H7 (cell line): ENCODE data around the gene SHOC1. TPM values are rescaled to one million over a fixed set of nuclear protein-coding genes. Genes with fewer than 3 reads are reported as not detected.

Source experiments
- DNase-seq: peaks from one replicate; pipeline ENCODE4 v3.0.0; 2012
- H3K27me3 ChIP-seq: 2 replicates; pipeline ENCODE4 v1.6.0; 2011; ENCODE audit warnings: mild to moderate bottlenecking, low read length; ENCODE audit not compliant: control insufficient read depth, insufficient read depth
- H3K36me3 ChIP-seq: replicated peaks from 2 replicates; pipeline ENCODE4 v1.5.1; 2011; ENCODE audit warnings: low read length; ENCODE audit not compliant: control insufficient read depth, insufficient read depth
- H3K4me3 ChIP-seq: 2 replicates; pipeline ENCODE4 v1.5.1; 2011; ENCODE audit warnings: low read depth, mild to moderate bottlenecking, control low read depth, low read length, moderate library complexity; ENCODE audit not compliant: insufficient read depth
- total RNA-seq: library from RNA; depleted of rRNA; stranded (reverse); fragments of >200 nt; shearing (Covaris generic); gene quantifications from 2 replicates; pipeline ENCODE4 v1.2.3, GENCODE V29; 2014; rRNA removed

Gene SHOC1
- total RNA-seq = not detected in 2 replicates

DNA sequence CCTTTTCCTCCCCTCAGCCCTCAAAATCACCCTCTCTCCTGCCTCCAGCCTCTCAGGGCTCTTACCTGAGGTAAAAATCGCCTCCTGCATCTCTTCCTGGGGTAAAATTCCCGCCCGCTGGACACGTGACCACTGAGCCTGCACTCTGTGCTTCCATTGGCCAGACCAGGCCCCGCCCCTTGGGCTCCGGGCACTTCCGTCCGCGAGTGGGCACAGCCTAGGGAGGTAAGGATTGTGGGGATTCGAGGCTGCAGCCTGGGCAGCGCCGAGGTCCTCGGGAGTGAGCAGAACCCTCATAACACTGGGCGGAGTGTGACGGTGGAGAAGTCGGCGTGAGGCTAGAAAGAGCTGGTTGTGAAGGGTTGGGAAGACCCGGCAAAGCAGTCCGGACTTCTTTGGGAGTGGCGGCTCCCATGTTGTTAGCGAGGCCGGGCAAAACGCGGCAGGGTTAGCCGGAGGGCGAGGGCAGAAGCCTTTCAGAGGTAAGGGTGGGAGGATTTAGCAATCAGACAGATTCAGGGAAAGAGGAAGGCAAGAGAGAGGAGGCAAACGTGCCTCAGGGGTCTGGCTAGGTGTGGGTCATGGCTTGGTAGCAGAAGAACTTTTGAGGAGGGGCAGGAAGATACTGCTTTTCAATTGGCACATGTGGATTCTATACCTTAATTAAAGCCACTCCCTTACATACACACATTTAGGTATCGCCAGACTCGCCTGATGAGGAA is at the start of gene SHOC1:
Gene SHOC1 (minus strand): TSS at position 103 of the 722 bp plus-strand sequence. CDS start 3,519 bp downstream, outside the sequence.
- Histone ChIP-seq H3K36me3 (no peaks in the 10 kb centered on the region), H3K27me3 (no peaks in the 10 kb centered on the region), H3K4me3 (no peak within 1 kb of the TSS)
- peak; percentile 14 for DNase-seq

DNA sequence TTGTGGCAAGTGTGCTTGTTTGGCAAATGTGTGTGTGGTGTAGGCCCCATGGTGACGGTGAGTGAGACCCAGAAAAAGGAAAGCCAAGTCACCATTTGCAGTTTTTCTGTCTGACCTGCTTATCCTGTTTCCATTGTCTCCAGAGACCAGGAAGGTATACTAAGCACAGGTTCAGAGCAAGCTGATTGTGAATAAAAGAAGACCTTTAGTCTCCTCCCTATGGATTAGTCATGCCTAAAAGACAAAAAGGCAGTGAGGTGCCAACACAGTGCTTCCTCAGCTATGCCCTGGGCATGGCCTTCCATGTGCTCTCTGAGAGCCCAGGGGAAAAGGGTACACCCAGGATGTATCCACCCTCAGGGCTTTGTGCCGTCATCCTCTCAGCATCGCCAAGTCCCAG is 49.2 kb upstream of the SHOC1 start:
- no peaks in the 10 kb centered on the region for H3K36me3 ChIP-seq
- DNase-seq = no peak

GRCh38 chr9:111842313-111842712 is 47.6 kb upstream of the SHOC1 start:
- H3K27me3 ChIP-seq = no peaks in the 10 kb centered on the region
- DNase-seq = no peak
- no peaks in the 10 kb centered on the region for H3K36me3 ChIP-seq
- H3K4me3 ChIP-seq = no peak overlapping the region

More for the DNA sequence above, 49.2 kb upstream of the SHOC1 start:
- no peaks in the 10 kb centered on the region for H3K27me3 ChIP-seq
- H3K4me3 ChIP-seq = no peak overlapping the region

DNA sequence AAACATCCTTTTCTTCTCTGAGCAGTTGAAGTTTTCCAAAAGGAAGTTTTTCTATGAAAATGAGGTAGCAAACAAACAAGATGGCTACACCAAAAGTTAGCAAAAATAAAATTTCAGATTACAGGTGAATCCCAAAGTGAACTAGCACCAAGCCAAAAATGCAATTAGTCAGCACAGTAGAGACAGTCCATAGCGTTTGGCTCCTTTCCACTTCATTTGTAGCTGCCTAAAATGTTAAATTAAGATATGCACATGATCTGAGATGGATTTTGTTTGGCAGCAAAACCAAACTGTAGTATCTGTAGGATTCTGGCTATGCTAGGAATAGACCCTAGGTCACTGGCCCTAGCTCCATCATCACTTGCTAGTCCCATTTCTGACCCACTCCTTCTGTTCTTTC is 45.7 kb upstream of the SHOC1 start:
- no peak overlapping the region for H3K4me3 ChIP-seq
- no peaks in the 10 kb centered on the region for H3K27me3 ChIP-seq
- no peak for DNase-seq
- H3K36me3 ChIP-seq = no peaks in the 10 kb centered on the region

DNA sequence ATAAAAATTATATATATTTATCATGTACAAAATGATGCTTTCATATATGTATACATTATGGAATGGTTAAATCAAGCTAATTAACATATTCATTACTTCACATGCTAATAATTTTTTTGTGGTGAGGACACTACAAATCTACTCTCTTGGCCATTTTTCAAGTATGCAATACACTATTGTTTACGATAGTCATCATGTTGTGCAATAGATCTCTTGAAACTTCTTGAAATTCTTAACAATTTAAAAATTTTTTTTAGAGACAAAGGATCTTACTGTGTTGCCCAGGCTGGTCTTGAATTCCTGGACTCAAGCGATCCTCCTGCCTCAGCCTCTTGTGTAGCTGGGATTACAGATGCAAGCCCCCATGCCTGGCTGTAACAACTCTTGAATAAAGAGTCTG is 45.2 kb upstream of the SHOC1 start:
- Histone ChIP-seq H3K36me3 (no peaks in the 10 kb centered on the region), H3K27me3 (no peaks in the 10 kb centered on the region), H3K4me3 (no peak overlapping the region)
- no peak for DNase-seq

DNA sequence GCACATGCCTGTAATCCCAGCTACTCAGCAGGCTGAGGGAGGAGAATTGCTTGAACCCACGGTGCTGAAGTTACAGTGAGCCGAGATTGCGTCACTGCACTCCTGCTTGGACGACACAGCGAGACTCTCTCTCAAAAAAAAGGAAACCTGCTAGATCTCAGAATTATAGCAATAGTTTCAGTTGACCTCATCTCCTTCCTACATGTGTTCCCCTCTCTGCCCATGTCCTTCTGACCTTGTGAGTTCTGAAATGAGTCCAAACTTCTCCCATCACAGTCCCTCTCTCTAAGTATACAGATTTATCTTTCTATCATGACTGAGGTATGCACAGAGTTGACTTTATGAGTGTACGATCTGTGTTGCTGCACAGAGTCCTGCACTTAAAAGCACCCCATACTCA is 44.6 kb upstream of the SHOC1 start:
- no peaks in the 10 kb centered on the region for H3K27me3 ChIP-seq
- no peaks in the 10 kb centered on the region for H3K36me3 ChIP-seq
- no peak overlapping the region for H3K4me3 ChIP-seq
- DNase-seq = no peak

DNA sequence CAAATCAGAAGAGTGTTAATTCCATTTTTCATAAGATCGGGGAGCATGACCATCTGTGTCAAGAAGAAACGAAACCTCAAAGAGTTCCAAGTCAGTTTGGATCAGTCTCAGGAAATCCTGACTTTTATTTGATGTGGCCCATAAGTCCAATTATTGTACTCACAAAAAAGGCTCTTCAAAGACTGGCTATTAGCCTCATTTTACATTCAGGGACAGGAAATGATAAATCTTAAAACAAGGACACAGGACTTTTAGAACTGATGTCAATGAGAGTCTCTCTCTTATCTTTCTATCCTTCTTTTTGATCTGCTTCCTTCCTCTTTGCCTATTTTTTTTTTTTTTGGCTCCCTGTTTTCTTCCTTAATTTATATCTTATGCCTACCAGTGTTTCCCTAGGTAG is 43.7 kb upstream of the SHOC1 start:
- H3K4me3 ChIP-seq = no peak overlapping the region
- H3K36me3 ChIP-seq = no peaks in the 10 kb centered on the region
- no peaks in the 10 kb centered on the region for H3K27me3 ChIP-seq
- no peak for DNase-seq

DNA sequence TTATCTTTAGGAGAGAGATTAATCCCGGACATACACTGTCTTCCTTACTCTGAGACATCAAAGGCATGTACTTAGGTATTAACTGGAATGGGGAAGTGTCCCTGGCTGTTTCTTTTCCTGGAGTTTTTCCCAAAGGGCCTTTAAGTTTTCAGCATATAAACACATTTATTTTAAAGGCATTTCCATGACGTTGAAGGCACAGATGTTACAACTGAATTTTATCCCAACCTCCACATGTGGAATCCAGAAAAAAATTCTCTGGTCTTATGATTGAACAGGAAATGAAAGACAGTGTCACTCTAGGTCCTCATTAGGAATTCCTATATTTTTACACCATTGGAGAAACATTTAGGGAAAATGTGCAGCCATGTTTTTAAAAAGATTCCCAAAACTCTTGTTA is 41.6 kb upstream of the SHOC1 start:
- no peaks in the 10 kb centered on the region for H3K27me3 ChIP-seq
- H3K4me3 ChIP-seq = no peak overlapping the region
- no peaks in the 10 kb centered on the region for H3K36me3 ChIP-seq
- DNase-seq = no peak

- no peak for DNase-seq
- H3K4me3 ChIP-seq = no peak overlapping the region
Measured at GRCh38 chr9:111833941-111834340, 39.2 kb upstream of the SHOC1 start.

GRCh38 chr9:111832449-111832848 is 37.7 kb upstream of the SHOC1 start:
- no peak for DNase-seq
- H3K36me3 ChIP-seq = no peaks in the 10 kb centered on the region

More at GRCh38 chr9:111833941-111834340, 39.2 kb upstream of the SHOC1 start:
- Histone ChIP-seq H3K27me3 (no peaks in the 10 kb centered on the region), H3K36me3 (no peaks in the 10 kb centered on the region)

GRCh38 chr9:111831371-111832108 is 36.8 kb upstream of the SHOC1 start:
- no peak for DNase-seq
- Histone ChIP-seq H3K4me3 (no peak overlapping the region), H3K36me3 (no peaks in the 10 kb centered on the region), H3K27me3 (no peaks in the 10 kb centered on the region)

More at GRCh38 chr9:111832449-111832848, 37.7 kb upstream of the SHOC1 start:
- Histone ChIP-seq H3K4me3 (no peak overlapping the region), H3K27me3 (no peaks in the 10 kb centered on the region)

- Histone ChIP-seq H3K36me3 (no peaks in the 10 kb centered on the region), H3K4me3 (no peak overlapping the region), H3K27me3 (no peaks in the 10 kb centered on the region)
- no peak for DNase-seq
Measured at GRCh38 chr9:111828193-111828592, 33.5 kb upstream of the SHOC1 start.

GRCh38 chr9:111825468-111826145 is 30.9 kb upstream of the SHOC1 start:
- no peaks in the 10 kb centered on the region for H3K36me3 ChIP-seq
- no peak for DNase-seq
- no peaks in the 10 kb centered on the region for H3K27me3 ChIP-seq
- no peak overlapping the region for H3K4me3 ChIP-seq

DNA sequence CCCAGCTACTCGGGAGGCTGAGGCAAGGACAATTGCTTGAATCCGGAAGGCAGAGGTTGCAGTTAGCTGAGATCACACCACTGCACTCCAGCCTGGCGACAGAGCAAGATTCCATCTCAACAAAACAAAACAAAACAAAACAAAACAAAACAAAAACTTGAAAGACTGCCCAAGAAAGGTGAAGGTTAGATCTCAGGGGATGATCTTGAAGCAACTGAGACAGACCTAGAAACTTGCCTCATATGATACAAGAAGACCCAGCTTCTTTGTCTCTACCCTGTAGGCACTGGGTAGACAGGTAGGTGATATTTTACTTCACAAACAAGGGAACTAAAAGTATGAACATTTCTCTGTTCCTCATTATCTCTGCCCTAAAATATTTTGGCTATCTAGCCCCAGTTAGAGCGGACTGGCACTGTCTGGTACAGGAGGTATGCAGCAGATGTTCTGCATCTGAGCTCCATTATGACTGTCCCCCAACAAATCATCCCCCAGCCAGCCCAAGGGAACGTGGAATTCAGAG is 26.3 kb upstream of the SHOC1 start:
- Histone ChIP-seq H3K27me3 (no peaks in the 10 kb centered on the region), H3K36me3 (no peaks in the 10 kb centered on the region), H3K4me3 (no peak overlapping the region)
- no peak for DNase-seq
